SU-DHL-6 (cell line): Measurements from ENCODE around the gene MYH3.

Experiments used
- H2AFZ ChIP-seq: fragments of 200-600 bp; sonication (generic); 2 replicates; pipeline ENCODE4 v1.6.1; 2014; ENCODE audit warnings: low read depth, mild to moderate bottlenecking, moderate library complexity, mixed read lengths, antibody characterized with exemption, low read length; ENCODE audit not compliant: severe bottlenecking
- H3F3A ChIP-seq: fragments of 200-600 bp; shearing (Covaris generic); 2 replicates; pipeline ENCODE4 v1.6.0; 2016; ENCODE audit warnings: antibody characterized with exemption, mild to moderate bottlenecking; ENCODE audit not compliant: insufficient read depth
- H3K27ac ChIP-seq: fragments of 200-600 bp; sonication (generic); 2 replicates; pipeline ENCODE4 v1.5.1; 2016; ENCODE audit warnings: low read depth, mild to moderate bottlenecking, low read length, moderate library complexity, mixed read lengths
- H3K27me3 ChIP-seq: fragments of 200-600 bp; sonication (generic), shearing (Covaris generic); 2 replicates; pipeline ENCODE4 v1.6.0; 2014; ENCODE audit warnings: mild to moderate bottlenecking, low read length
- H3K36me3 ChIP-seq: fragments of 200-600 bp; sonication (generic); 2 replicates; pipeline ENCODE4 v1.6.1; 2014; ENCODE audit warnings: mild to moderate bottlenecking, low read length, mixed read lengths
- H3K4me2 ChIP-seq: fragments of 300-600, 200-600 bp; shearing (Covaris generic), sonication (generic); 2 replicates; pipeline ENCODE4 v1.6.0; 2014; ENCODE audit warnings: low read length, low read depth, mild to moderate bottlenecking; ENCODE audit not compliant: poor library complexity, severe bottlenecking
- H3K4me3 ChIP-seq: fragments of 200-600 bp; sonication (generic); 2 replicates; pipeline ENCODE4 v1.5.1; 2014; ENCODE audit warnings: antibody characterized with exemption, low read length, mild to moderate bottlenecking, mixed read lengths; ENCODE audit not compliant: insufficient read depth, poor library complexity, severe bottlenecking
- H3K79me2 ChIP-seq: fragments of 200-600 bp; sonication (generic); 2 replicates; pipeline ENCODE4 v1.6.1; 2014; ENCODE audit warnings: mild to moderate bottlenecking, low read length, moderate library complexity; ENCODE audit not compliant: insufficient read depth
- H3K9ac ChIP-seq: fragments of 200-600 bp; sonication (generic); 2 replicates; pipeline ENCODE4 v1.7.0; 2014; ENCODE audit warnings: mild to moderate bottlenecking, low read length
- H3K9me2 ChIP-seq: fragments of 200-600 bp; sonication (generic); replicated peaks from 2 replicates; pipeline ENCODE4 v1.6.1; 2014; ENCODE audit warnings: low read length; ENCODE audit not compliant: insufficient read depth
- H3K9me3 ChIP-seq: fragments of 200-600 bp; sonication (generic); 2 replicates; pipeline ENCODE4 v1.6.1; 2014; ENCODE audit warnings: low read length, mixed read lengths; ENCODE audit not compliant: insufficient read depth
- H4K20me1 ChIP-seq: fragments of 200-600 bp; sonication (generic); 2 replicates; pipeline ENCODE4 v1.6.1; 2014; ENCODE audit warnings: low read depth, mild to moderate bottlenecking, antibody characterized with exemption, low read length, moderate library complexity, mixed read lengths
- CTCF ChIP-seq: fragments of 200-600 bp; sonication (generic); IDR thresholded peaks from one replicate; pipeline ENCODE4 v1.5.1; 2017; ENCODE audit warnings: antibody characterized with exemption, mild to moderate bottlenecking, low read length, moderate library complexity; ENCODE audit not compliant: insufficient read depth, poor library complexity, severe bottlenecking
- EZH2phosphoT487 ChIP-seq: fragments of 200-600 bp; sonication (generic), shearing (Covaris generic); conservative IDR thresholded peaks from 2 replicates; pipeline ENCODE4 v1.6.1; 2018; ENCODE audit warnings: mild to moderate bottlenecking, antibody characterized with exemption, low read length, moderate library complexity, mixed read lengths

The MYH3 gene

GRCh38 chr17:10657148-10657547 is at the start of gene MYH3:
TSS of gene MYH3 (minus strand) at chr17:10657309. CDS start at chr17:10655064, 2,245 bp downstream.
- no peaks in the 10 kb centered on the region for H3K9me2 ChIP-seq
- H3K27ac ChIP-seq: no peak within 1 kb of the TSS
- H3K27me3 ChIP-seq: no peaks in the 10 kb centered on the region
- H4K20me1 ChIP-seq: no peaks in the 10 kb centered on the region
- no peak within 1 kb of the TSS for H2AFZ ChIP-seq
- no peak within 1 kb of the TSS for H3K4me2 ChIP-seq
- no peak within 1 kb of the TSS for H3K4me3 ChIP-seq
- no peaks in the 10 kb centered on the region for H3K9me3 ChIP-seq
- no peaks in the 10 kb centered on the region for H3K79me2 ChIP-seq
- TF ChIP-seq CTCF (no peak), EZH2phosphoT487 (no peak)
- no peaks in the 10 kb centered on the region for H3K36me3 ChIP-seq
- H3K9ac ChIP-seq: no peak within 1 kb of the TSS
- H3F3A ChIP-seq: no peaks in the 10 kb centered on the region

GRCh38 chr17:10705727-10706126 is 48.6 kb upstream of the MYH3 start:
- H4K20me1 ChIP-seq: no peaks in the 10 kb centered on the region
- no peak overlapping the region for H3K9ac ChIP-seq
- no peaks in the 10 kb centered on the region for H3K79me2 ChIP-seq
- H3K4me3 ChIP-seq: no peak overlapping the region
- no peak overlapping the region for H3K27ac ChIP-seq
- TF ChIP-seq EZH2phosphoT487: no peak
- TF ChIP-seq CTCF: no peak
- no peaks in the 10 kb centered on the region for H3K9me2 ChIP-seq
- peaks cover 17% of the 10 kb centered on the region; the same call in 1 of the 2 replicates for H3K36me3 ChIP-seq
- H2AFZ ChIP-seq: no peak overlapping the region
- no peaks in the 10 kb centered on the region for H3K27me3 ChIP-seq
- H3K4me2 ChIP-seq: no peak overlapping the region
- no peaks in the 10 kb centered on the region for H3K9me3 ChIP-seq
- no peaks in the 10 kb centered on the region for H3F3A ChIP-seq

GRCh38 chr17:10702574-10702973 is 45.5 kb upstream of the MYH3 start:
- no peak overlapping the region for H3K4me2 ChIP-seq

More at GRCh38 chr17:10702574-10702973, 45.5 kb upstream of the MYH3 start:
- Histone ChIP-seq H3K9ac (no peak overlapping the region), H4K20me1 (no peaks in the 10 kb centered on the region), H3K27me3 (no peaks in the 10 kb centered on the region), H2AFZ (no peak overlapping the region), H3F3A (no peaks in the 10 kb centered on the region; the same call in 1 of the 2 replicates), H3K9me3 (no peaks in the 10 kb centered on the region), H3K9me2 (no peaks in the 10 kb centered on the region), H3K36me3 (peaks cover 13% of the 10 kb centered on the region; the same call in 1 of the 2 replicates), H3K4me3 (no peak overlapping the region), H3K79me2 (peaks cover 11% of the 10 kb centered on the region; the same call in 1 of the 2 replicates), H3K27ac (no peak overlapping the region)
- TF ChIP-seq CTCF: no peak
- TF ChIP-seq EZH2phosphoT487: no peak
